IPS-NIHi7 (cell line): Measurements from ENCODE around the gene ADAMTSL3.
A peak's percentile ranks its signal among the peaks of the same experiment; 100 is the strongest.

Experiments
- DNase-seq: peaks from one replicate; pipeline ENCODE4 v3.0.0; 2012; ENCODE audit warnings: mixed read lengths; ENCODE audit errors: extremely low spot score

The ADAMTSL3 gene

GRCh38 chr15:83653639-83654378 is at the start of gene ADAMTSL3:
Gene ADAMTSL3 (plus strand): TSS chr15:83654123. CDS start chr15:83655762, 1,639 bp downstream.
- peak; percentile 82 for DNase-seq

- no peak for DNase-seq
Measured at GRCh38 chr15:83604549-83604948, 49.4 kb upstream of the ADAMTSL3 start.

- peak; percentile 6 for DNase-seq
Measured at GRCh38 chr15:83605111-83605945, 48.6 kb upstream of the ADAMTSL3 start.

GRCh38 chr15:83610132-83610531 is 43.8 kb upstream of the ADAMTSL3 start:
- DNase-seq = no peak

- DNase-seq = no peak
Measured at GRCh38 chr15:83610901-83611685, 42.8 kb upstream of the ADAMTSL3 start.

- no peak for DNase-seq
Measured at GRCh38 chr15:83612226-83612625, 41.7 kb upstream of the ADAMTSL3 start.

GRCh38 chr15:83612898-83613635 is 40.9 kb upstream of the ADAMTSL3 start:
- no peak for DNase-seq

GRCh38 chr15:83613714-83614113 is 40.2 kb upstream of the ADAMTSL3 start:
- DNase-seq = no peak

- DNase-seq = no peak
Measured at GRCh38 chr15:83616840-83617239, 37.1 kb upstream of the ADAMTSL3 start.

- DNase-seq = no peak
Measured at GRCh38 chr15:83626171-83626802, 27.6 kb upstream of the ADAMTSL3 start.

GRCh38 chr15:83631534-83631933 is 22.4 kb upstream of the ADAMTSL3 start:
- no peak for DNase-seq

GRCh38 chr15:83643201-83643600 is 10.7 kb upstream of the ADAMTSL3 start:
- DNase-seq = no peak

GRCh38 chr15:83644439-83644838 is 9.5 kb upstream of the ADAMTSL3 start:
- DNase-seq = no peak

- DNase-seq = no peak
Measured at GRCh38 chr15:83650831-83651230, 3.1 kb upstream of the ADAMTSL3 start.

- DNase-seq = no peak
Measured at GRCh38 chr15:83651541-83651940, 2.4 kb upstream of the ADAMTSL3 start.

GRCh38 chr15:83652626-83653204 is 1.2 kb upstream of the ADAMTSL3 start:
- DNase-seq = no peak

GRCh38 chr15:83653288-83653638 is 660 bp upstream of the ADAMTSL3 start:
- no peak for DNase-seq

GRCh38 chr15:83654379-83655236 is 685 bp downstream of the ADAMTSL3 start:
- peak; percentile 74 for DNase-seq

GRCh38 chr15:83655237-83655616 is 1.3 kb downstream of the ADAMTSL3 start:
- DNase-seq = no peak

GRCh38 chr15:83656192-83656591 is 2.3 kb downstream of the ADAMTSL3 start:
- DNase-seq = no peak
